GM12878 (cell line): ENCODE results near the gene DIAPH3. TPM values are rescaled to one million over a fixed set of nuclear protein-coding genes. Genes with fewer than 3 reads are reported as not detected.

Source experiments
- ATAC-seq: fragments of 200-7000 bp; cut with Tn5 transposase; 3 replicates; pipeline ENCODE4 v1.9.1; 2020; ENCODE audit warnings: mild to moderate bottlenecking, moderate library complexity
- BruUV-seq: library from RNA; stranded (reverse); fragments of 400-500 nt; replicated peaks from 2 replicates; lab custom pipeline; 2021; lab: Mats Ljungman, UMichigan
- CTCF ChIA-PET: fragments of 300-600 bp; sonication (Branson Sonifier 250); formaldehyde crosslinking; extraction: SDS; loops from one replicate; lab custom pipeline; 2021; ENCODE audit warnings: inconsistent platforms; lab: Yijun Ruan, JAX
- POLR2A ChIA-PET: fragments of 350-600 bp; formaldehyde crosslinking; extraction: SDS; loops from one replicate; lab custom pipeline; 2021; ENCODE audit warnings: inconsistent platforms; lab: Charles Lee
- RAD21 ChIA-PET: fragments of 300-600 bp; sonication (Branson Sonifier 250); formaldehyde crosslinking; loops from one replicate; lab custom pipeline; 2023; ENCODE audit warnings: antibody characterized with exemption; ENCODE audit not compliant: unreplicated experiment; lab: Charles Lee
- SMC1A ChIA-PET: fragments of 300-600 bp; sonication (Branson Sonifier 250); formaldehyde crosslinking; loops from one replicate; lab custom pipeline; 2023; ENCODE audit not compliant: unreplicated experiment, uncharacterized antibody; lab: Charles Lee
- DNase-seq: peaks from one replicate; pipeline ENCODE4 v3.0.0-alpha.2; 2011; ENCODE audit warnings: low read depth, low spot score
- FAIRE-seq: peaks from 3 replicates; lab custom pipeline; 2011; peaks lifted over from hg19 to GRCh38; lab: Jason Lieb, UNC
- H2AFZ ChIP-seq: 2 replicates; pipeline ENCODE4 v1.6.0; 2011; ENCODE audit warnings: low read depth, low read length, control low read depth; ENCODE audit not compliant: control insufficient read depth
- H3K27ac ChIP-seq: 2 replicates; pipeline ENCODE4 v1.5.1; 2011; ENCODE audit warnings: control low read depth; ENCODE audit not compliant: control insufficient read depth, insufficient read depth
- H3K27me3 ChIP-seq, 2 experiments: replicated peaks in 1 of 2; 2 replicates each; pipeline versions ENCODE4 v1.6.0 to v1.6.1; 2011; ENCODE audit warnings: low read length in 1 of 2; ENCODE audit not compliant: control insufficient read depth in 2 of 2, insufficient read depth in 2 of 2
- H3K36me3 ChIP-seq, 2 experiments: 2 replicates each; pipeline ENCODE4 v1.5.1; 2011; ENCODE audit warnings: low read length in 1 of 2; ENCODE audit not compliant: control insufficient read depth in 2 of 2, insufficient read depth in 2 of 2
- H3K4me1 ChIP-seq: 2 replicates; pipeline ENCODE4 v1.6.1; 2011; ENCODE audit warnings: mild to moderate bottlenecking, low read length, moderate library complexity, mixed read lengths; ENCODE audit not compliant: control insufficient read depth, insufficient read depth
- H3K4me2 ChIP-seq: 2 replicates; pipeline ENCODE4 v1.6.0; 2011; ENCODE audit warnings: control low read depth; ENCODE audit not compliant: control insufficient read depth, insufficient read depth
- H3K4me3 ChIP-seq: fragments of 200-600 bp; sonication (generic); 2 replicates; pipeline ENCODE4 v1.5.1; 2016
- H3K79me2 ChIP-seq: 2 replicates; pipeline ENCODE4 v1.6.0; 2011; ENCODE audit warnings: low read length; ENCODE audit not compliant: control insufficient read depth, insufficient read depth
- H3K9ac ChIP-seq: 2 replicates; pipeline ENCODE4 v1.8.0; 2011; ENCODE audit warnings: low read length, control low read depth, mixed read lengths; ENCODE audit not compliant: control insufficient read depth, insufficient read depth
- H3K9me3 ChIP-seq: replicated peaks from 3 replicates; pipeline ENCODE4 v1.5.1; 2011; ENCODE audit warnings: mild to moderate bottlenecking, low read length; ENCODE audit not compliant: control insufficient read depth, insufficient read depth
- H4K20me1 ChIP-seq: 2 replicates; pipeline ENCODE4 v1.6.0; 2011; ENCODE audit not compliant: control insufficient read depth, insufficient read depth
- CEBPB ChIP-seq, 2 experiments: fragments of 150-350 bp in 1 of 2; IDR thresholded peaks; 2 replicates each; pipeline ENCODE4 v1.6.1; 2012 to 2014; ENCODE audit warnings: low read depth in 2 of 2, low read length in 2 of 2, borderline replicate concordance in 1 of 2, inconsistent platforms in 1 of 2
- FOXK2 ChIP-seq: fragments of 450-650 bp; IDR thresholded peaks from 2 replicates; pipeline ENCODE4 v1.6.1; 2017; ENCODE audit warnings: mild to moderate bottlenecking, moderate library complexity
- IKZF1 ChIP-seq: fragments of 450-650 bp; conservative IDR thresholded peaks from 2 replicates; pipeline ENCODE4 v1.6.1; 2017; ENCODE audit warnings: antibody characterized with exemption, mild to moderate bottlenecking
- IRF4 ChIP-seq: IDR thresholded peaks from 2 replicates; pipeline ENCODE4 v1.6.1; 2011; ENCODE audit warnings: low read depth, low read length
- KDM1A ChIP-seq: fragments of 200-600 bp; sonication (generic); IDR thresholded peaks from 2 replicates; pipeline ENCODE4 v1.6.1; 2016; ENCODE audit warnings: borderline replicate concordance
- NKRF ChIP-seq: fragments of 450-650 bp; conservative IDR thresholded peaks from 2 replicates; pipeline ENCODE4 v1.6.1; 2017; ENCODE audit warnings: mild to moderate bottlenecking, moderate library complexity
- NR2F1 ChIP-seq: fragments of 450-650 bp; conservative IDR thresholded peaks from 2 replicates; pipeline ENCODE4 v1.6.1; 2017; ENCODE audit warnings: mild to moderate bottlenecking
- PBX3 ChIP-seq: IDR thresholded peaks from 2 replicates; pipeline ENCODE4 v1.6.1; 2011; ENCODE audit warnings: mild to moderate bottlenecking, low read depth, low read length, moderate library complexity; ENCODE audit not compliant: insufficient replicate concordance
- SREBF1 ChIP-seq: IDR thresholded peaks from 2 replicates; pipeline ENCODE4 v1.6.1; 2012; ENCODE audit warnings: mild to moderate bottlenecking, low read length
- TBL1XR1 ChIP-seq: IDR thresholded peaks from 2 replicates; pipeline ENCODE4 v1.6.1; 2012; ENCODE audit warnings: low read depth, low read length, improper control_type of control experiment
- YBX1 ChIP-seq: fragments of 450-650 bp; IDR thresholded peaks from 2 replicates; pipeline ENCODE4 v1.6.1; 2016; ENCODE audit warnings: antibody characterized with exemption
- ZBED1 ChIP-seq: IDR thresholded peaks from 2 replicates; pipeline ENCODE4 v1.6.1; 2016; ENCODE audit warnings: borderline replicate concordance
- WGBS: methylation state at CpG from one replicate; pipeline ENCODE4 v1.1.6; 2016; ENCODE audit warnings: low lambda C conversion rate; ENCODE audit not compliant: insufficient replicate concordance, insufficient coverage; ENCODE audit errors: missing lambda C conversion rate; 5-methylcytosine and 5-hydroxymethylcytosine counted together
- in situ Hi-C: fragments of 300-500 bp; cut with MboI; formaldehyde crosslinking; loops from 9 replicates; pipeline ENCODE4 v1.14.3; 2018; ENCODE audit warnings: mixed read lengths
- intact Hi-C: fragments of 100-400 bp; cut with micrococcal nuclease; formaldehyde crosslinking; loops from one replicate; pipeline ENCODE4 v1.14.2; 2022; ENCODE audit not compliant: unreplicated experiment
- polyA plus RNA-seq, 11 experiments: library from polyadenylated mRNA; depleted of rRNA in 4 of 11; unstranded in 6 of 11; stranded (reverse) in 5 of 11; fragments of >200 nt; fragmentation: Nextera tagmentation in 4 of 11; fragmentation: Illumina TruSeq in 1 of 11; extraction: Ambion mirVana in 4 of 11; extraction: Trizol in 1 of 11; gene quantifications; 1 replicate in 1 of 11; 2 replicates in 10 of 11; pipeline versions ENCODE4 v1.2.1 to v1.2.3, GENCODE V29; 2011 to 2016; ENCODE audit warnings: inconsistent platforms in 2 of 11, missing spikeins in 2 of 11, low read depth in 1 of 11
- total RNA-seq, 4 experiments: library from RNA; depleted of rRNA in 3 of 4; stranded (reverse); fragments of >200 nt in 3 of 4; fragmentation: Illumina TruSeq in 1 of 4; extraction: Trizol in 1 of 4; gene quantifications; 2 replicates each; pipeline versions ENCODE4 v1.2.1 to v1.2.3, GENCODE V29; 2013 to 2021

Gene DIAPH3
- total and polyA plus RNA-seq, 10 of the 15 experiments (the other 5 are each of a cell fraction or from before 2014, with no cell fraction given), result 10.1 to 25.2 (median 15.4) TPM

- no peak overlapping the region for H3K4me2 ChIP-seq
- H4K20me1 ChIP-seq, result no peaks in the 10 kb centered on the region
- WGBS, result 100% methylated on average over 2 of the region's 2 CpGs
- H3K9me3 ChIP-seq, result no peaks in the 10 kb centered on the region; the same call in none of the 3 replicates
- H2AFZ ChIP-seq, result no peak overlapping the region
- ChIA-PET CTCF (no interaction called here), POLR2A (no interaction called here), RAD21 (no interaction called here), SMC1A (no interaction called here)
- H3K4me1 ChIP-seq, result no peaks in the 10 kb centered on the region
- H3K79me2 ChIP-seq, result no peaks in the 10 kb centered on the region
- in situ Hi-C loops, result no loop called here
- ATAC-seq, result no peak
- H3K9ac ChIP-seq, result no peak overlapping the region
- no peak for DNase-seq
- TF ChIP-seq NR2F1, result no peak
- no peak for TF ChIP-seq NKRF
- FAIRE-seq, result no peak
- no peaks in the 10 kb centered on the region; a peak in 1 of 4 replicates for H3K36me3 ChIP-seq
- H3K4me3 ChIP-seq, result no peak overlapping the region
- H3K27me3 ChIP-seq, result no peaks in the 10 kb centered on the region
- intact Hi-C loops, result no loop called here
- no TSS peak for BruUV-seq
- H3K27ac ChIP-seq, result no peak overlapping the region
These were observed 72.2 kb downstream of the DIAPH3 start for GRCh38 chr13:60091573-60091972.

- H3K9me3 ChIP-seq, result no peaks in the 10 kb centered on the region; the same call in none of the 3 replicates
- H3K4me2 ChIP-seq, result no peak overlapping the region
- BruUV-seq, result no TSS peak
- FAIRE-seq (no peak), DNase-seq (no peak), ATAC-seq (no peak)
- ChIA-PET RAD21 (no interaction called here), SMC1A (no interaction called here), POLR2A (no interaction called here), CTCF (no interaction called here)
- no peaks in the 10 kb centered on the region for H4K20me1 ChIP-seq
- H3K4me1 ChIP-seq, result no peaks in the 10 kb centered on the region
- intact Hi-C loops (no loop called here), in situ Hi-C loops (no loop called here)
- H3K27me3 ChIP-seq, result no peaks in the 10 kb centered on the region
- no peaks in the 10 kb centered on the region for H3K79me2 ChIP-seq
- H3K9ac ChIP-seq, result no peak overlapping the region
- H3K4me3 ChIP-seq, result no peak overlapping the region
- no peaks in the 10 kb centered on the region; a peak in 1 of 4 replicates for H3K36me3 ChIP-seq
- H3K27ac ChIP-seq, result no peak overlapping the region
- no peak overlapping the region for H2AFZ ChIP-seq
- no peak for TF ChIP-seq ZBED1
- no peak for TF ChIP-seq SREBF1
- no peak for TF ChIP-seq CEBPB (IDR thresholded peaks at IDR 0.05; ENCODE audit: borderline replicate concordance in 1 of 2, low read depth in 2 of 2, low read length in 2 of 2)
- no peak for TF ChIP-seq TBL1XR1
- no peak for TF ChIP-seq IKZF1
- no peak for TF ChIP-seq PBX3
- TF ChIP-seq IRF4, result no peak
- TF ChIP-seq FOXK2, result no peak
- no peak for TF ChIP-seq KDM1A
- no peak for TF ChIP-seq YBX1
These were observed 73.2 kb downstream of the DIAPH3 start for GRCh38 chr13:60090574-60090973.
